Measurements from ENCODE around the gene KLK7. TPM values are rescaled to one million over a fixed set of nuclear protein-coding genes. Genes with fewer than 3 reads are reported as not detected.

KLK7 gene
- total and polyA plus RNA-seq, 2 experiments from 2014 or later: 0.43 TPM; not detected in 1

GRCh38 chr19:50968716-50969412 is 14.9 kb downstream of the KLK7 start:
- H3K27me3 ChIP-seq: no peaks in the 10 kb centered on the region
- no peak overlapping the region for H3K4me3 ChIP-seq
- H3K4me1 ChIP-seq (ENCODE audit: low read depth): no peaks in the 10 kb centered on the region
- DNase-seq (ENCODE audit: low read depth in 1 of 2, low spot score in 1 of 2): peak in 1 of 2 donors; percentile 21
- H3K36me3 ChIP-seq: no peaks in the 10 kb centered on the region
- no peak overlapping the region for H3K27ac ChIP-seq
- no peak for TF ChIP-seq CTCF (IDR thresholded peaks at IDR 0.05; ENCODE audit: low read depth, low read length)
- no peaks in the 10 kb centered on the region for H3K9me3 ChIP-seq (ENCODE audit: low read depth)

- H3K9me3 ChIP-seq (ENCODE audit: low read depth): no peaks in the 10 kb centered on the region
- no peaks in the 10 kb centered on the region for H3K27me3 ChIP-seq
- H3K27ac ChIP-seq: no peak overlapping the region
- no peak for TF ChIP-seq CTCF (IDR thresholded peaks at IDR 0.05; ENCODE audit: low read depth, low read length)
- no peak overlapping the region for H3K4me3 ChIP-seq
- no peak for DNase-seq (ENCODE audit: low read depth in 1 of 2, low spot score in 1 of 2)
- H3K36me3 ChIP-seq: no peaks in the 10 kb centered on the region
- H3K4me1 ChIP-seq (ENCODE audit: low read depth): no peaks in the 10 kb centered on the region
Measured at GRCh38 chr19:50967929-50968715, 15.6 kb downstream of the KLK7 start.

GRCh38 chr19:50964266-50964665 is 19.5 kb downstream of the KLK7 start:
- Histone ChIP-seq H3K4me3 (no peak overlapping the region), H3K27ac (no peak overlapping the region), H3K27me3 (no peaks in the 10 kb centered on the region), H3K36me3 (no peaks in the 10 kb centered on the region), H3K4me1 (ENCODE audit: low read depth) (no peaks in the 10 kb centered on the region), H3K9me3 (ENCODE audit: low read depth) (no peaks in the 10 kb centered on the region)
- no peak for TF ChIP-seq CTCF (IDR thresholded peaks at IDR 0.05; ENCODE audit: low read depth, low read length)
- no peak for DNase-seq (ENCODE audit: low read depth in 1 of 2, low spot score in 1 of 2)

GRCh38 chr19:50963381-50963780 is 20.3 kb downstream of the KLK7 start:
- H3K27me3 ChIP-seq: peaks cover 3% of the 10 kb centered on the region
- H3K27ac ChIP-seq: no peak overlapping the region
- no peaks in the 10 kb centered on the region for H3K4me1 ChIP-seq (ENCODE audit: low read depth)
- no peaks in the 10 kb centered on the region for H3K36me3 ChIP-seq
- no peak overlapping the region for H3K4me3 ChIP-seq
- DNase-seq (ENCODE audit: low read depth in 1 of 2, low spot score in 1 of 2): no peak
- no peaks in the 10 kb centered on the region for H3K9me3 ChIP-seq (ENCODE audit: low read depth)
- no peak for TF ChIP-seq CTCF (IDR thresholded peaks at IDR 0.05; ENCODE audit: low read depth, low read length)

GRCh38 chr19:50962245-50962644 is 21.5 kb downstream of the KLK7 start:
- no peak for TF ChIP-seq CTCF (IDR thresholded peaks at IDR 0.05; ENCODE audit: low read depth, low read length)
- H3K27me3 ChIP-seq: peaks cover 3% of the 10 kb centered on the region
- H3K4me1 ChIP-seq (ENCODE audit: low read depth): no peaks in the 10 kb centered on the region
- no peaks in the 10 kb centered on the region for H3K36me3 ChIP-seq
- DNase-seq (ENCODE audit: low read depth in 1 of 2, low spot score in 1 of 2): no peak
- no peaks in the 10 kb centered on the region for H3K9me3 ChIP-seq (ENCODE audit: low read depth)
- H3K27ac ChIP-seq: no peak overlapping the region
- H3K4me3 ChIP-seq: no peak overlapping the region
